Spleen (tissue), 11 donors: ENCODE measurements around the gene OR7D4. TPM values are rescaled to one million over a fixed set of nuclear protein-coding genes. Genes with fewer than 3 reads are reported as not detected.

Experiments
- DNase-seq: peaks from one replicate; pipeline ENCODE4 v3.0.0-alpha.2; 2020
- H3K27ac ChIP-seq, 8 donors: fragments of 200-600 bp; sonication (generic) in 7 of 8; 1 replicate in 4 of 8; 2 replicates in 4 of 8; pipeline versions ENCODE4 v1.5.0 to v1.8.0; 2016 to 2021; ENCODE audit warnings: inconsistent platforms in 4 of 8, mild to moderate bottlenecking in 4 of 8, moderate library complexity in 1 of 8
- H3K27me3 ChIP-seq, 7 donors: fragments of 200-600 bp; sonication (generic) in 6 of 7; replicated peaks in 1 of 7; 1 replicate in 4 of 7; 2 replicates in 3 of 7; pipeline versions ENCODE4 v1.5.0 to v1.8.0; 2016 to 2021; ENCODE audit warnings: inconsistent platforms in 3 of 7, mild to moderate bottlenecking in 1 of 7
- H3K36me3 ChIP-seq, 6 donors: fragments of 200-600 bp; sonication (generic) in 5 of 6; 1 replicate in 4 of 6; 2 replicates in 2 of 6; pipeline versions ENCODE4 v1.5.0 to v1.8.0; 2016 to 2021; ENCODE audit warnings: inconsistent platforms in 2 of 6
- H3K4me1 ChIP-seq, 6 donors: fragments of 200-600 bp; sonication (generic) in 5 of 6; 1 replicate in 3 of 6; 2 replicates in 3 of 6; pipeline versions ENCODE4 v1.5.0 to v1.8.0; 2016 to 2021; ENCODE audit warnings: inconsistent platforms in 3 of 6
- H3K4me3 ChIP-seq, 8 donors: fragments of 200-600 bp; sonication (generic) in 7 of 8; 1 replicate in 4 of 8; 2 replicates in 4 of 8; pipeline versions ENCODE4 v1.5.0 to v1.8.0; 2016 to 2021; ENCODE audit warnings: inconsistent platforms in 4 of 8, mild to moderate bottlenecking in 4 of 8, moderate library complexity in 2 of 8
- H3K9me3 ChIP-seq, 8 donors: fragments of 200-600 bp; sonication (generic) in 7 of 8; 1 replicate in 4 of 8; 2 replicates in 4 of 8; pipeline versions ENCODE4 v1.5.0 to v1.8.0; 2016 to 2021; ENCODE audit warnings: inconsistent platforms in 4 of 8
- POLR2A ChIP-seq, 3 donors: fragments of 450-650 bp; IDR thresholded peaks; one replicate each; pipeline ENCODE4 v1.5.1; 2017; ENCODE audit warnings: antibody characterized with exemption in 3 of 3, mild to moderate bottlenecking in 1 of 3
- POLR2AphosphoS5 ChIP-seq, 3 donors: sonication (generic); formaldehyde crosslinking; IDR thresholded peaks; one replicate each; pipeline ENCODE4 v1.5.1; 2017; ENCODE audit warnings: antibody characterized with exemption in 3 of 3
- WGBS, 5 donors: extraction: QIAGEN DNeasy Blood & Tissue Kit in 3 of 5; methylation state at CpG; one replicate each; pipeline versions ENCODE4 v1.1.5 to v1.1.7; 2013 to 2018; 5-methylcytosine and 5-hydroxymethylcytosine counted together
- intact Hi-C: fragments of 100-400 bp; cut with DNase I; formaldehyde crosslinking; loops from one replicate; pipeline ENCODE4 v1.15.0; 2023; ENCODE audit warnings: low total_unique reads
- polyA plus RNA-seq, 3 donors: library from polyadenylated mRNA; stranded (reverse); fragments of 200-250 nt; gene quantifications; one replicate each; pipeline ENCODE4 v1.2.1, GENCODE V29; 2013
- total RNA-seq, 7 donors: library from RNA; depleted of rRNA in 3 of 7; stranded (reverse); fragments of >200 nt in 3 of 7; fragmentation: NEBNext Ultra II Directional in 4 of 7; extraction: Animal tissue kit (Norgen Biotek cat#: 25700) in 4 of 7; gene quantifications; one replicate each; pipeline versions ENCODE4 v1.1.0 to v1.2.1, GENCODE V29; 2016 to 2021
- TF ChIP-seq, protein P1 (sequence below), 11 experiments: fragments of 200-600 bp in 7 of 11; fragments of 450-650 bp in 4 of 11; sonication (generic) in 4 of 11; IDR thresholded peaks in 8 of 11; conservative IDR thresholded peaks in 3 of 11; 1 replicate in 7 of 11; 2 replicates in 4 of 11; pipeline versions ENCODE4 v1.4.0 to v1.8.0; 2016 to 2021; ENCODE audit warnings: antibody characterized with exemption in 11 of 11, inconsistent platforms in 4 of 11, mild to moderate bottlenecking in 1 of 11
- donor health status: healthy with polysubstance abuse.
- donor health status: DM: no; HTN: no; CAD: no; lungs with moderate emphysema.
- donor health status: DM: no; HTN: no; CAD: no.
- donor health status: Bipolar disorder and iron deficiency.
- donor health status: healthy.
- donor health status: DM: no; HTN: no; CAD: no.
- donor health status: DM: yes; HTN: yes; CAD: no.

The OR7D4 gene
- total and polyA plus RNA-seq, 10 donors, result not detected

GRCh38 chr19:9161427-9161826 lies 58.0 kb downstream of the OR7D4 start:
- WGBS, 5 donors, result 97 to 98% (median 98%) methylated on average over 12 of the region's 12 CpGs
- Histone ChIP-seq H3K27ac (no peak overlapping the region), H3K4me3 (no peak overlapping the region), H3K4me1 (peaks cover 0 to 10% (median 6%) of the 10 kb centered on the region in 6 donors), H3K9me3 (peaks cover 0 to 52% (median 32%) of the 10 kb centered on the region in 8 donors), H3K36me3 (peaks cover 22 to 100% (median 84%) of the 10 kb centered on the region in 6 donors), H3K27me3 (no peaks in the 10 kb centered on the region)
- no peak for DNase-seq
- no peak for TF ChIP-seq POLR2A (IDR thresholded peaks at IDR 0.05)
- TF ChIP-seq, protein P1, sequence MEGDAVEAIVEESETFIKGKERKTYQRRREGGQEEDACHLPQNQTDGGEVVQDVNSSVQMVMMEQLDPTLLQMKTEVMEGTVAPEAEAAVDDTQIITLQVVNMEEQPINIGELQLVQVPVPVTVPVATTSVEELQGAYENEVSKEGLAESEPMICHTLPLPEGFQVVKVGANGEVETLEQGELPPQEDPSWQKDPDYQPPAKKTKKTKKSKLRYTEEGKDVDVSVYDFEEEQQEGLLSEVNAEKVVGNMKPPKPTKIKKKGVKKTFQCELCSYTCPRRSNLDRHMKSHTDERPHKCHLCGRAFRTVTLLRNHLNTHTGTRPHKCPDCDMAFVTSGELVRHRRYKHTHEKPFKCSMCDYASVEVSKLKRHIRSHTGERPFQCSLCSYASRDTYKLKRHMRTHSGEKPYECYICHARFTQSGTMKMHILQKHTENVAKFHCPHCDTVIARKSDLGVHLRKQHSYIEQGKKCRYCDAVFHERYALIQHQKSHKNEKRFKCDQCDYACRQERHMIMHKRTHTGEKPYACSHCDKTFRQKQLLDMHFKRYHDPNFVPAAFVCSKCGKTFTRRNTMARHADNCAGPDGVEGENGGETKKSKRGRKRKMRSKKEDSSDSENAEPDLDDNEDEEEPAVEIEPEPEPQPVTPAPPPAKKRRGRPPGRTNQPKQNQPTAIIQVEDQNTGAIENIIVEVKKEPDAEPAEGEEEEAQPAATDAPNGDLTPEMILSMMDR (IDR thresholded peaks at IDR 0.05 in 8 of 11, conservative IDR thresholded peaks at IDR 0.05 in 3 of 11), result no peak
- no peak for TF ChIP-seq POLR2AphosphoS5 (IDR thresholded peaks at IDR 0.05)
- intact Hi-C loops, result no loop called here

Other genes starting within 250 kb of the OR7D4 start
- under 1 TPM in 5 of 7 donors, not detected in 2; 0.07 to 0.54 (median 0.14) TPM for gene MUC16, start 209.2 kb downstream of the OR7D4 start, total RNA-seq
- gene MUC16, start 209.2 kb downstream of the OR7D4 start, polyA plus RNA-seq, result under 1 TPM; 0.02 to 0.03 (median 0.02) TPM
- gene OR1M1, start 132.5 kb downstream of the OR7D4 start, total RNA-seq, result not detected
- gene OR1M1, start 132.5 kb downstream of the OR7D4 start, polyA plus RNA-seq, result not detected
- gene OR7G2, start 112.1 kb downstream of the OR7D4 start, total RNA-seq, result not detected
- not detected for gene OR7G2, start 112.1 kb downstream of the OR7D4 start, polyA plus RNA-seq
- not detected for gene OR7G1, start 103.8 kb downstream of the OR7D4 start, total RNA-seq
- not detected for gene OR7G1, start 103.8 kb downstream of the OR7D4 start, polyA plus RNA-seq
- gene OR7G3, start 92.6 kb downstream of the OR7D4 start, total RNA-seq, result not detected
- not detected for gene OR7G3, start 92.6 kb downstream of the OR7D4 start, polyA plus RNA-seq
- gene ZNF317, start 79.2 kb downstream of the OR7D4 start, total RNA-seq, result 10 to 100 TPM; 33.5 to 43.8 (median 35.6) TPM
- 10 to 100 TPM; 30.2 to 51.2 (median 31.2) TPM for gene ZNF317, start 79.2 kb downstream of the OR7D4 start, polyA plus RNA-seq
- gene OR7D2, start 40.6 kb downstream of the OR7D4 start, total RNA-seq, result not detected
- under 1 TPM in 2 of 3 donors, not detected in 1; 0.02 to 0.03 TPM for gene OR7D2, start 40.6 kb downstream of the OR7D4 start, polyA plus RNA-seq
- gene OR7E24, start 31.3 kb upstream of the OR7D4 start, total RNA-seq, result not detected
- gene OR7E24, start 31.3 kb upstream of the OR7D4 start, polyA plus RNA-seq, result not detected
- gene ZNF699, start 90.2 kb upstream of the OR7D4 start, total RNA-seq, result 10 to 100 TPM in 5 of 7 donors, 1 to 10 TPM in 2; 7.7 to 16.2 (median 10.6) TPM
- gene ZNF699, start 90.2 kb upstream of the OR7D4 start, polyA plus RNA-seq, result 1 to 10 TPM in 2 of 3 donors, under 1 TPM in 1; 0.67 to 1.4 (median 1.1) TPM
- gene ZNF559, start 104.6 kb upstream of the OR7D4 start, total RNA-seq, result 10 to 100 TPM; 25.9 to 40.1 (median 27.6) TPM
- 10 to 100 TPM; 27.7 to 33.5 (median 28.5) TPM for gene ZNF559, start 104.6 kb upstream of the OR7D4 start, polyA plus RNA-seq
- 1 to 10 TPM; 1.1 to 5.2 (median 2.3) TPM for gene ZNF177, start 143.4 kb upstream of the OR7D4 start, total RNA-seq
- gene ZNF177, start 143.4 kb upstream of the OR7D4 start, polyA plus RNA-seq, result 1 to 10 TPM; 2.0 to 3.0 (median 2.9) TPM
- 10 to 100 TPM; 26.0 to 73.0 (median 42.9) TPM for gene ZNF266, start 216.0 kb upstream of the OR7D4 start, total RNA-seq
- gene ZNF266, start 216.0 kb upstream of the OR7D4 start, polyA plus RNA-seq, result 10 to 100 TPM; 42.6 to 75.5 (median 59.2) TPM